Measurements from ENCODE around the gene IFNL3.

DNA sequence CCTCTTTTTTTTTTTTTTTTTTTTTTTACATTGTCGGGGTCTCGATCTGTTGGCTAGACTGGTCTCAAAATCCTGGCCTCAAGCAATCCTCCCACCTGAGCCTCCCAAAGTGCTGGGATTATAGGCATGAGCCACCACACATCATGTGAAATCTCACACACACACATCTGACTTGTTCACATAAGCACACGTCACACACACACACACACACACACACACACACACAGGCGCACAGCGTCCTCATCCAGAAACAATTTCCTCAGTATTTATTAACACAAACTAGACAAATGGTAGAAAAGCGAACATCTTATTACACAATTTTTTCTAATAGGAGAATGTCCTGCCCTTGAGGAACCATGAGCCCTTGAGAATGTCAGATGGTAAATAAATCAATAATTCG is 35.6 kb downstream of the IFNL3 start:
- TF ChIP-seq, protein P1, sequence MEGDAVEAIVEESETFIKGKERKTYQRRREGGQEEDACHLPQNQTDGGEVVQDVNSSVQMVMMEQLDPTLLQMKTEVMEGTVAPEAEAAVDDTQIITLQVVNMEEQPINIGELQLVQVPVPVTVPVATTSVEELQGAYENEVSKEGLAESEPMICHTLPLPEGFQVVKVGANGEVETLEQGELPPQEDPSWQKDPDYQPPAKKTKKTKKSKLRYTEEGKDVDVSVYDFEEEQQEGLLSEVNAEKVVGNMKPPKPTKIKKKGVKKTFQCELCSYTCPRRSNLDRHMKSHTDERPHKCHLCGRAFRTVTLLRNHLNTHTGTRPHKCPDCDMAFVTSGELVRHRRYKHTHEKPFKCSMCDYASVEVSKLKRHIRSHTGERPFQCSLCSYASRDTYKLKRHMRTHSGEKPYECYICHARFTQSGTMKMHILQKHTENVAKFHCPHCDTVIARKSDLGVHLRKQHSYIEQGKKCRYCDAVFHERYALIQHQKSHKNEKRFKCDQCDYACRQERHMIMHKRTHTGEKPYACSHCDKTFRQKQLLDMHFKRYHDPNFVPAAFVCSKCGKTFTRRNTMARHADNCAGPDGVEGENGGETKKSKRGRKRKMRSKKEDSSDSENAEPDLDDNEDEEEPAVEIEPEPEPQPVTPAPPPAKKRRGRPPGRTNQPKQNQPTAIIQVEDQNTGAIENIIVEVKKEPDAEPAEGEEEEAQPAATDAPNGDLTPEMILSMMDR (optimal IDR thresholded peaks at IDR 0.05 in 1 of 3, IDR thresholded peaks at IDR 0.05 in 1 of 3, conservative IDR thresholded peaks at IDR 0.05 in 1 of 3; ENCODE audit: extremely low read depth in 1 of 3, insufficient read depth in 2 of 3, low read length in 3 of 3) = no peak
- no peak for TF ChIP-seq EZH2 (IDR thresholded peaks at IDR 0.05; ENCODE audit: low read length)

All from keratinocyte (primary cell).